HG02870 (cell line): Measurements from ENCODE around the gene CKLF.

Experiments used
- ATAC-seq: cut with Tn5 transposase; IDR thresholded peaks from one replicate; pipeline ENCODE4 v1.9.1; 2021; ENCODE audit warnings: mild to moderate bottlenecking, moderate library complexity; ENCODE audit not compliant: unreplicated experiment

The CKLF gene

DNA sequence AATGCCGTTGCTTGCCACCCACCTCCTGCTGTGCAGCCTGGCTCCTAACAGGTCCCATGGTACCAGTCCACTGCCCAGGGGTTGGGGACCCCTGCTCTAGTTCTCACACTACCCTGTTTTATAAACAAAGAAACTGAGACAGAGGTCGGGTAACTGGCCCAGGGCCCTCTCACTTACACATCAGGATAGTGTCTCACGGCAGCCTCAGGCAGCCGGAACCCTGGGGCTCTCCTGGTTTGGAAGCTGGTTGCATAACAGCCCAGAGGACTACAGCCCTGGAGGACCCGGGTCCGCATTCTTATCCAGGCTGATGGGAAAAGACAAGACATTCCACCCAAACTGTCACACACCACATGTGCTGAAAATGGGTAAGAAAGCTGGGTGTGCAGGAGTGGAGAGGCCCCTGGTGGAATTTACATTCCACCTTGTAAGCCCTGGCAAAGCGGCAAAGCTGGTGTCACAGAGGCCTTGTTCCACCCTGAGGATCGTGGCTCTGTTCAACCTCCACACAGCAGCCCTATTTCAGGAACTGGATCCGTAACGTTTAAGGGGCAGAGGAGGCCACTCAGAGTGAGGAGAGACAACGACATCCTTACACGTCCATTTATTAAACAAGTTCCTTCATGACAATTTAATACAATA is 61.9 kb downstream of the CKLF start:
- no peak for ATAC-seq
